ENCODE measurements around the gene TRIM26.
"Not testable (repeated sequence)": the region's sequence is repeated elsewhere in the genome, so short reads cannot be mapped to it uniquely, and the experiment has no call there.

TRIM26 gene, protein sequence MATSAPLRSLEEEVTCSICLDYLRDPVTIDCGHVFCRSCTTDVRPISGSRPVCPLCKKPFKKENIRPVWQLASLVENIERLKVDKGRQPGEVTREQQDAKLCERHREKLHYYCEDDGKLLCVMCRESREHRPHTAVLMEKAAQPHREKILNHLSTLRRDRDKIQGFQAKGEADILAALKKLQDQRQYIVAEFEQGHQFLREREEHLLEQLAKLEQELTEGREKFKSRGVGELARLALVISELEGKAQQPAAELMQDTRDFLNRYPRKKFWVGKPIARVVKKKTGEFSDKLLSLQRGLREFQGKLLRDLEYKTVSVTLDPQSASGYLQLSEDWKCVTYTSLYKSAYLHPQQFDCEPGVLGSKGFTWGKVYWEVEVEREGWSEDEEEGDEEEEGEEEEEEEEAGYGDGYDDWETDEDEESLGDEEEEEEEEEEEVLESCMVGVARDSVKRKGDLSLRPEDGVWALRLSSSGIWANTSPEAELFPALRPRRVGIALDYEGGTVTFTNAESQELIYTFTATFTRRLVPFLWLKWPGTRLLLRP

GRCh38 chr6:30212865-30213666 lies at the start of gene TRIM26:
Gene TRIM26, minus strand, starts transcription at chr6:30213406. Its CDS starts 14,303 bp downstream, at chr6:30199103.
- peak; percentile 98 for DNase-seq (ENCODE audit: low spot score)

DNA sequence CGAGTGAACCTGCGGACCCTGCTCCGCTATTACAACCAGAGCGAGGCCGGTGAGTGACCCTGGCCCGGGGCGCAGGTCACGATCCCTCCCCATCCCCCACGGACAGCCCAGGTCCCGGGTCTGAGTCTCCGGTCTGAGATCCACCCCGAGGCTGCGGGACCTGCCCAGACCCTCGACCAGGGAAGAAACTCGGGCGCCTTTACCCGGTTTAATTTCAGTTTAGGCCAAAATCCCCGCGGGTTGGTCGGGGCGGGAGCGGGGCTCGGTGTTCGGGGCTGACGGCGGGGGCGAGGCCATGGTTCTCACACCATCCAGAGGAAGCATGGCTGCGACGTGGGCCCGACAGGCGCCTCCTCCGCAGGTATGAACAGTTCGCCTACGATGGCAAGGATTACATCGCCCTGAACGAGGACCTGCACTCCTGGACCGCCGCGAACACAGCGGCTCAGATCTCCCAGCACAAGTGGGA lies 46.9 kb upstream of the TRIM26 start:
- peak; percentile 33 for DNase-seq (ENCODE audit: low spot score)

- DNase-seq (ENCODE audit: low spot score): peak; percentile 90
Observed at GRCh38 chr6:30259140-30260035, 46.2 kb upstream of the TRIM26 start.

DNA sequence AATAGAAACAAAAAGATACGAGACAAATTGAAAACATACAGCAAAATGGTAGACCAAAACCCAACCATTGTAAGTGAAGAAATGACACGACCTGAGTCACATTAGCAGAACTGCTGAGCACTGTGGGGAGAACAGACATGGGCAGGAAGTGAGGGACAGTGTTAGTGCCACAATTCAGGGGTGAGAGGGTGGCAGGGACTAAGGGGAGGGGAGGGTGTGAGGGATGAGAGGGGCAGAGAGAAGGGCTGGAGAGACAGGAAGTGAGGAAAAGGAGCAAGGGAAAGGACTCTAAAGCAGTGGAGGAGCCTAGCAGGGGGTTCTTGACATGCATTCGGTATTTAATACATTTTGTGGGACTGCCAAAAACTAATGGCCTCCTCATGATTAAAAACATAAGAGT lies 45.0 kb upstream of the TRIM26 start:
- DNase-seq (ENCODE audit: low spot score): no peak

GRCh38 chr6:30252417-30252816 lies 39.2 kb upstream of the TRIM26 start:
- not testable (repeated sequence) for DNase-seq (ENCODE audit: low spot score)

GRCh38 chr6:30244560-30244959 lies 31.4 kb upstream of the TRIM26 start:
- no peak for DNase-seq (ENCODE audit: low spot score)

- peak; percentile 57 for DNase-seq (ENCODE audit: low spot score)
Observed at GRCh38 chr6:30238178-30238795, 25.1 kb upstream of the TRIM26 start.

DNA sequence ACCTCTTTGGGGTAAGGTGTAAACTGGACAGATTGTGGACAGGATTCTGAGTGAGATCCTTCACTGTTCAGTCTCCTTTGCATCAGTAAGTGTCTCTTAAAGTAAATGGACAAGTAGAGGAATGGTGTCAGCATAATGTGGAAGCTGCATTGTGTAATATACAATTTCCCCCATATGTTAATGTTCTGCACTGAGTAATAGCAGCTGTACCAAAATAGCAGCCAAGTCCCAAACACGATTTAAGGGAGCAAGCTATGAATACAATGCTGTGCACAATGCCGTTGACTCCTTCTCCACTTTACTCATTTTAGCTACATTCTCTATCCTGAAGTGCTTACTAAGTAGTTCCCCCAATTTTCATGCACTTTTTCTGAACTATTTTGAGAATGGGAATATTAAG lies 21.1 kb upstream of the TRIM26 start:
- DNase-seq (ENCODE audit: low spot score): no peak

GRCh38 chr6:30231067-30231466 lies 17.9 kb upstream of the TRIM26 start:
- no peak for DNase-seq (ENCODE audit: low spot score)

DNA sequence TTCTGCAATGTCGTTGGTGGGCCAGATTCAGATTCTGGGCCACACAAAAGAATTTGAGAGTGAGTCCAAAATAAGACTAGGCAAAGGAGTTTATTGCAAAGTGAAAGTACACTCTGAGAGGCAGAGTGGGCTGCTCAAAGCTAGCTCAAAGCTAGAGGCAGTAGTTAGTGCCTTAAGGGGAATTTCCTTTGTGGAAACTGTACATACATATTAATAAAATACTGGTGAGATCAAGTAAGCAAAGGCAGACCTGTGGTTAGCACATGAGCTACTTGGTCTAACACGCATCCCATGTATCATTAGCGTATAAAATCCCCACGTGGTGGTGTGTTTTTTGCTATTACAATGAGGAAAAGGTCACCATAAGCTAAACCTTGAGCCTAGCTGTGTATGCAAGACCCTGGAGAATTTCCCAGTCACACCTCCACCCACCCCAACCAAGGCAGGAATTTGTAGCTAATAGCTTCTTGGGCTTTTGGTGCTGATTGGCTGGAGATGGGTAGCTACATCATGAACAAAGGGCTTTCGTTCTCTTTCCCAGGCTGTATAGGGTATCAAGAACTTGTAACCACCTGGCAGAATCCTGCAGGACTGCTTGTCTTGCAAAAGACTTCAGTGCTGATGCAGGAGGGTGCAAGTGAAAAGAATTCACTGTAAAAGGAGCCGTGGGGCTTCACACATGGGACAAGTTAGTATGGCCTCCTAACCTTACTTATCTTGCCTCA lies 14.7 kb upstream of the TRIM26 start:
- DNase-seq (ENCODE audit: low spot score): no peak

DNA sequence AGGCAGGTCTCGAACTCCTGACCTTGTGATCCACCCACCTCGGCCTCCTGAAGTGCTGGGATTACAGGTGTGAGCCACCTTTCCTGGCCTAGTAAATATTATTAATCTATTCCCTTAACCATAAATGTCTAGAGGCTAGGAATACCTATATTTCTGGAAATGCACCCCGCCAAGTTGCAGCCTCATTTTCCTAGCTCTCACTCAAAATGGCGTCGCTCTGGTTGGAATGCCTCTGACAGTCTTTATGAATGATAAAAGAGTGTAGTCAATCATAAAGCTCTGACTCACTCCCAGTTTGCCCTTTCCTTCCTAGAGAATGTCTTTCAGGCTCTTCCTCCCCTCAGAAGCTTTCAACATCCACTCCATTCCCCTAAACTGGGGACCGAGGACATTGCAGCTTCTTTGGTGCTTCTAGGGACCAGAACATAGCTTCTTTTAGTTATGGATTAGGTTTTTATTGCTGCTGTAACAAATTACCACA lies 14.1 kb upstream of the TRIM26 start:
- DNase-seq (ENCODE audit: low spot score): no peak

DNA sequence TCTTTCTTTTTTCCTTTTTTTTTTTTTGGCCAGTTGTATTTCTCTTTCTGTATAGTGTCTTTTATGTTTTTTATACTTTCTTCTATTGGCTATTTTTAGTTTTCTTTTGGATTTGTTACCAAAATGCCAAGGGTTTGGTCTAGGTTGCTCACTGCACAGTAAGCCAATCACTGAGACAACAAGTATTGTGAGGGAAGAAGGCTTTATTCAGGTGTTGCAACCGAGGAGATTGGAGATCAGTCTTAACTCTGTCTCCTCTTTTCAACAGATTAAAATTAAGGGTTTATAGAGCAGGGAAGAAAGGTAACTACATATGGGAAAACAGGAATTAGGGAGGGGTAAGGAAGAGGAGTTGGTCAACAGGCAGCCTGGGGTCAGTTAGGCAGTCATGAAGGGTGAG lies 10.1 kb upstream of the TRIM26 start:
- no peak for DNase-seq (ENCODE audit: low spot score)

DNA sequence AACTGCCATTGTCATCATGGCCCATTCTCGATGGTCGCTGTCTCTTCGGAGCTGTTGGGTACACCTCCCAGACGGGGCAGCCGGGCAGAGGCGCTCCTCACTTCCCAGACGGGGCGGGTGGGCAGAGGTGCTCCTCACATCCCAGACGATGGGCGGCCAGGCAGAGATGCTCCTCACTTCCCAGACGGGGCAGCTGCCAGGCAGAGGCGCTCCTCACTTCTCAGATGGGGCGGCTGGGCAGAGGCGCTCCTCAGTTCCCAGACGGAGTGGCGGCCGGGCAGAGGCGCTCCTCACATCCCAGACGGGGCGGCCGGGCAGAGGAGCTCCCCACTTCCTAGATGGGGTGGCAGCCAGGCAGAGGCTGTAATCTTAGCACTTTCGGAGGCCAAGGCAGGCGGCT lies 8.8 kb upstream of the TRIM26 start:
- DNase-seq (ENCODE audit: low spot score): not testable (repeated sequence)

GRCh38 chr6:30221395-30221794 lies 8.2 kb upstream of the TRIM26 start:
- not testable (repeated sequence) for DNase-seq (ENCODE audit: low spot score)

- DNase-seq (ENCODE audit: low spot score): peak; percentile 73
Observed at GRCh38 chr6:30219244-30219643, 6.0 kb upstream of the TRIM26 start.

DNA sequence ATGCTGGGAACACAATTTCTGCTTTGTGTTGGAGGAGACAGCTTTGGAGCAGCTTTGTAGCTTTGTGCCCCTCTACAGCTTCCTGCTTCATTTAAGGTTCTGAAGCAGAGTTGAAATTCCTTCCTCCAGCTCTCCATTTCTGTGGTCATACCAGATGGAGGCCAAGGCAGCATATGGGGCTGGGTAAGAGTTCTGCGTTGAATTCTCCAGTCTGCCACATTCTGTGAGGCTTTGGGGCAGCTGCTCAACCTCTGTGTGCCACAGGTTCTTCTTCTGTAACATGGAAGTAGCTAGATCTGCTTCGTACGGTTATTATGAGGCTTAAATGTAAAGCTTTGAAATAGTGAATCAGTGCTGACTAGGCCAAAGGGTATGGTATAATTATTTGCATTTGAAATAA lies 2.9 kb upstream of the TRIM26 start:
- DNase-seq (ENCODE audit: low spot score): no peak

DNA sequence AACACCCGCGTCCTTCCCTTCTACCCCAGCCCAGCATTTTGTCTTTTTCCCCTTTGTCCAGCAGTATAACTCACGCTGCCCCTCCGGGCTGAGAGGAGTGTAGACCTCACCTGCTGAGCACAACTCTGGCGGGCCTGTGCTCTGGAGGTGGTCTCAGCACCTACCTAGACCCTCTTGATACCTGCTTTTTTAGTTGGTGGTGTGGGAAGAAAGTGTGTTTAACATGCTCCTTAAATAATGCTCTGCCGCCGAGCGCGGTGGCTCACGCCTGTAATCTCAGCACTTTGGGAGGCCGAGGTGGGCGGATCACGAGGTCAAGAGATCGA lies 1.4 kb upstream of the TRIM26 start:
- no peak for DNase-seq (ENCODE audit: low spot score)

- DNase-seq (ENCODE audit: low spot score): no peak
Observed at GRCh38 chr6:30213957-30214656, 901 bp upstream of the TRIM26 start.

DNA sequence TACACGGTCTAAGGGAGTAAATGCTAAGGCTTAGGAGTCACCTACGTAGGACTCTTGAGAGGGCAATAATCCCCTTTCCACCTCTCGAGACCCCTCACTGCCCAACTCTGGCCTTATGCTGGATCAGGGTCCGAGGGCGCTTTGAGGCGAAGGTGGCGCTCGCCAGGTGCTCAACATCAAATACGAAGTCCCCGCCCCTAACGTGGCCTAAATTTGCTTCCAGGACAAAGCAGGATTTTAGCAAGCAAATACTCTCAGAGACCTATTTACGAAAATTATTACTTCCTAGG lies 406 bp upstream of the TRIM26 start:
- DNase-seq (ENCODE audit: low spot score): no peak

DNA sequence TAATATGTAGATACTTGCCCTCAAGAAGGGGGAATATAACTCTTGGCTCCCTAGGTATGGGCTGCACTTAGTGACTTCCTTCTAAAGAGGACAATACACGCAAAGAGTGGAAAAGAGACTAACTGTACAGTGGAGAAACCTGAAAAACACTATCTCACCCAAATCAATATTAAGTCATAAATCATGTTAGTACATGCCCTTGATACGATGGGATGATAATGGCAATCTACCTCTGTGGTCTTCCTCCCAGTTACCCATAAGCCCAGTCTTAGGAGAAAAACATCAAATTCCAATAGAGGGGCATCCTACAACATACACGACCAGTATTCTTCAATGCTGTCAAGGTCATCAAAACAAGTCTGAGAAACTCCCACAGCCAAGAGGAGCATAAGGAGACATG lies 1.3 kb downstream of the TRIM26 start:
- no peak for DNase-seq (ENCODE audit: low spot score)

Data from D341Med (cell line).